BJ (cell line): ENCODE results near the gene QSER1. TPM values are rescaled to one million over a fixed set of nuclear protein-coding genes. Genes with fewer than 3 reads are reported as not detected.
"Not testable (repeated sequence)": the region's sequence is repeated elsewhere in the genome, so short reads cannot be mapped to it uniquely, and the experiment has no call there.

Experiments
- CTCF ChIA-PET: fragments of 350-600 bp; formaldehyde crosslinking; extraction: SDS; loops from one replicate; lab custom pipeline; 2021; ENCODE audit warnings: antibody characterized with exemption, inconsistent platforms; lab: Yijun Ruan, JAX
- POLR2A ChIA-PET: fragments of 300-600 bp; sonication (Branson Sonifier 250); formaldehyde crosslinking; extraction: SDS; loops from one replicate; lab custom pipeline; 2021; ENCODE audit warnings: antibody characterized with exemption; lab: Charles Lee
- DNase-seq: peaks from one replicate; pipeline ENCODE4 v3.0.0-alpha.2; 2011; ENCODE audit warnings: low read depth
- H3K27me3 ChIP-seq: 2 replicates; pipeline ENCODE4 v1.6.0; 2011; ENCODE audit warnings: low read length; ENCODE audit not compliant: control insufficient read depth, insufficient read depth
- H3K36me3 ChIP-seq: 2 replicates; pipeline ENCODE4 v1.5.1; 2011; ENCODE audit warnings: low read length; ENCODE audit not compliant: control insufficient read depth, insufficient read depth
- H3K4me3 ChIP-seq: 2 replicates; pipeline ENCODE4 v1.5.1; 2011; ENCODE audit warnings: low read depth, mild to moderate bottlenecking, control low read depth, low read length
- polyA plus RNA-seq: library from polyadenylated mRNA; depleted of rRNA; stranded (reverse); fragments of >200 nt; gene quantifications from 2 replicates; pipeline ENCODE4 v1.2.3, GENCODE V29; 2011
- TF ChIP-seq, protein P1 (sequence below): IDR thresholded peaks from 2 replicates; pipeline ENCODE4 v1.5.1; 2011; ENCODE audit warnings: low read depth, mild to moderate bottlenecking, control low read depth, inconsistent platforms, low read length, moderate library complexity; ENCODE audit not compliant: insufficient read depth

Gene QSER1
- polyA plus RNA-seq, 1 experiment: 3.9 TPM

DNA sequence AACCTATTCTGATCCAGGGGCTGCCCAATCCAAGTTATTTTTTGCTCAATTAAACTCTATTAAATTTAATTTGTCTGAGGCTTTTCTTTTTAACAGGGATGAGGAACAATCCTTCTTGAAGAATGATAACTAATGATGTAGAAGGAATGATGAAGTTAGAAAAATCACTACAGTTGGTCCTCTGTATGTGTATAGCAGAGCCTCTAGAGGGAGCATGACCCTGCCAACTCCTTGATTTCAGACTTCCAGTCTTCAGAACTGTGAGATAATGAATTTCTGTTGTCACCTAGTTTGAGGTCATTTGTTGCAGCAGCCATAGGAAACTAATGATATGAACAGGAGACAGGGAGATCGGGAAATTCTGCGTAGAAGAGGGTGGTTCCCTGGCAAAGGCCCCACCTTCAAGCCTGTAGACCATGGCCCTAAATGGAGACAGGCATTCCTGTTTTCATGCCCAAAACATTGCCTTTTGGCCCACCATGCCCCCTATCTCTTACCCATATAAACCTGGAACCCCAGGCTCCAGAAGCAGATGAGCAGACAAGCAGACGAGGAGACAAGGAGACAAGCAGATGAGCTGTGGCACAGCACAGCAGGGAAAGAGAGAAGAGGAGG lies 7.7 kb upstream of the QSER1 start:
- H3K36me3 ChIP-seq: no peaks in the 10 kb centered on the region
- DNase-seq: no peak
- ChIA-PET POLR2A (no interaction called here), CTCF (interaction anchor here (0.7 to 1.7 kb wide), 4 partner anchors 9 to 76 kb away, joined by 3 to 5 read pairs (median 4); no protein-coding TSS in a partner anchor)
- H3K4me3 ChIP-seq: no peak overlapping the region
- H3K27me3 ChIP-seq: no peaks in the 10 kb centered on the region; the same call in 1 of the 2 replicates
- TF ChIP-seq, protein P1, sequence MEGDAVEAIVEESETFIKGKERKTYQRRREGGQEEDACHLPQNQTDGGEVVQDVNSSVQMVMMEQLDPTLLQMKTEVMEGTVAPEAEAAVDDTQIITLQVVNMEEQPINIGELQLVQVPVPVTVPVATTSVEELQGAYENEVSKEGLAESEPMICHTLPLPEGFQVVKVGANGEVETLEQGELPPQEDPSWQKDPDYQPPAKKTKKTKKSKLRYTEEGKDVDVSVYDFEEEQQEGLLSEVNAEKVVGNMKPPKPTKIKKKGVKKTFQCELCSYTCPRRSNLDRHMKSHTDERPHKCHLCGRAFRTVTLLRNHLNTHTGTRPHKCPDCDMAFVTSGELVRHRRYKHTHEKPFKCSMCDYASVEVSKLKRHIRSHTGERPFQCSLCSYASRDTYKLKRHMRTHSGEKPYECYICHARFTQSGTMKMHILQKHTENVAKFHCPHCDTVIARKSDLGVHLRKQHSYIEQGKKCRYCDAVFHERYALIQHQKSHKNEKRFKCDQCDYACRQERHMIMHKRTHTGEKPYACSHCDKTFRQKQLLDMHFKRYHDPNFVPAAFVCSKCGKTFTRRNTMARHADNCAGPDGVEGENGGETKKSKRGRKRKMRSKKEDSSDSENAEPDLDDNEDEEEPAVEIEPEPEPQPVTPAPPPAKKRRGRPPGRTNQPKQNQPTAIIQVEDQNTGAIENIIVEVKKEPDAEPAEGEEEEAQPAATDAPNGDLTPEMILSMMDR: peak; percentile 61

DNA sequence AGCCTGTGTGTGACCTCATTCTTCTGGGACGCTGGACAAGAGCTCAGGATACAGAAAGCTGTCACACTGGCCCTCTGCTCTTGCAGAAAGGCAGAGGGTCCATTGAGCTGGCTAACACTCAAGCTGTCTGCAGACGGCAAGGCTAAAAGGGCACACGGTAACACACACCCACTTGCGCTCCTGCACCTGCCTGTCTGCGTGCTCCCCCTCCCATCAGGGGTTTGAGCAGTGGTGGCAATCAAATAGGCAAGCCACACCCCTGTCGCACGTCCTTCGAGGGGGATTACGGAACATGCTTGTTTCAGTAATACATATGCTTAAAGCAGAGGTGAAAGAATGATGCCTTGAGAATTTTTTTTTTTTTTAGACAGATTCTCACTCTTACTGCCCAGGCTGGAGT lies 7.1 kb upstream of the QSER1 start:
- no peak for DNase-seq
- ChIA-PET CTCF (interaction anchor here (0.7 to 1.7 kb wide), 5 partner anchors 9 to 76 kb away, joined by 3 to 5 read pairs (median 4); no protein-coding TSS in a partner anchor), POLR2A (no interaction called here)
- Histone ChIP-seq H3K4me3 (no peak overlapping the region), H3K27me3 (no peaks in the 10 kb centered on the region; the same call in 1 of the 2 replicates), H3K36me3 (no peaks in the 10 kb centered on the region)
- TF ChIP-seq, protein P1: no peak

DNA sequence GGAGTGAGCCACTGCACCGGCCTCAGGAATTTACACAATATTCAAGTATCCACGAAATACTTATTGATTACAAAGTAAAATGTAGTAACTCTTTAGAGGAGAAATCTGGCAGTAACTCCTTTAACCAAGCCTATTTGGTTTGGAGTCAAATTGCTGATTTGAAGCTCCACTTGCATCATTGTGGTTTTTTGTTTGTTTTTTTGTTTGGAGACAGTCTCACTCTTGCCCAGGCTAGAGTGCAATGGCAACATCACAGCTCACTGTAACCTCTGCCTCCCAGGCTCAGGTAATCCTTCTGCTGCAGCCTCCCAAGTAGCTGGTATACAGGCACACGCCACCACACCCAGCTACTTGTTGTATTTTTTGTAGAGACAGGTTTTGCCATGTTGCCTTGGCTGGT lies 6.4 kb upstream of the QSER1 start:
- no peaks in the 10 kb centered on the region; the same call in 1 of the 2 replicates for H3K27me3 ChIP-seq
- TF ChIP-seq, protein P1: no peak
- ChIA-PET POLR2A (no interaction called here), CTCF (interaction anchor here (1.0 to 1.7 kb wide), 3 partner anchors 10 to 77 kb away, joined by 3 to 5 read pairs (median 4); no protein-coding TSS in a partner anchor)
- H3K4me3 ChIP-seq: no peak overlapping the region
- no peak for DNase-seq
- no peaks in the 10 kb centered on the region for H3K36me3 ChIP-seq

DNA sequence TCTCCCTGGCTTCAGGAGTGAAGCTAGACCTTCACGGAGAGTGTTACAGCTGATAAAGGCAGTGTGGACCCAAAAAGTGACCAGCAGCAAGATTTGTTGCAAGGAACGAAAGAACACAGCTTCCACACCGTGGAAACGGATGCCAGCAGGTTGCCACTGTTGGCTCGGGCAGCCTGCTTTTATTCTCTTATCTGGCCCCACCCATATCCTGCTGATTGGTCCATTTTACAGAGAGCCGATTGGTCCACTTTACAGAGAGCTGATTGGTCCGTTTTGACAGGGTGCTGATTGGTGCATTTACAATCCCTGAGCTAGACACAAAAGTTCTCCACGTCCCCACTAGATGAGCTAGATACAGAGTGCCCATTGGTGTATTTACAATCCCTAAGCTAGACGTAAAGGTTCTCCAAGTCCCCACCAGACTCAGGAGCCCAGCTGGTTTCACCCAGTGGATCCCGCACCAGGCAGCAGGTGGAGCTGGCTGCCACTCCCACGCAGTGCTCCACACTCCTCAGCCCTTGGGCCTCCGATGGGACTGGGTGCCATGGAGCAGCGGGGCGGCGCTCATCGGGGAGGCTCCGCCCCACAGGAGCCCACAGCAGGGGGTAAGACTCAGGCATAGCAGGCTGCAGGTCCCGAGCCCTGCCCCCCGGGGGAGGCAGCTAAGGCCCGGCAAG lies 4.8 kb upstream of the QSER1 start:
- DNase-seq, H3K4me3 ChIP-seq, H3K27me3 ChIP-seq, POLR2A ChIA-PET, CTCF ChIA-PET, H3K36me3 ChIP-seq: not testable (repeated sequence)

DNA sequence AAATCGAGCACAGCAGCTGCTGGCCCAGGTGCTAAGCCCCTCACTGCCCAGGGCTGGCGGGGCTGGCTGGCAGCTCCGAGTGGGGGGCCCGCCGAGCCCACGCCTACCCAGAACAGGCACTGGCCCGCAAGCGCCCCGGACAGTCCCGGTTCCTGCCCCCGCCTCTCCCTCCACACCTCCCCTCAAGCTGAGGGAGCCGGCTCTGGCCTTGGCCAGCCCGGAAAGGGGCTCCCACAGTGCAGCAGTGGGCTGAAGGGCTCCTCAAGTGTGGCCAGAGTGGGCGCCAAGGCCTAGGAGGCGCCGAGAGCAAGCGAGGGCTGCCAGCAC lies 4.3 kb upstream of the QSER1 start:
- H3K36me3 ChIP-seq, CTCF ChIA-PET, H3K4me3 ChIP-seq, DNase-seq, POLR2A ChIA-PET, H3K27me3 ChIP-seq: not testable (repeated sequence)

DNA sequence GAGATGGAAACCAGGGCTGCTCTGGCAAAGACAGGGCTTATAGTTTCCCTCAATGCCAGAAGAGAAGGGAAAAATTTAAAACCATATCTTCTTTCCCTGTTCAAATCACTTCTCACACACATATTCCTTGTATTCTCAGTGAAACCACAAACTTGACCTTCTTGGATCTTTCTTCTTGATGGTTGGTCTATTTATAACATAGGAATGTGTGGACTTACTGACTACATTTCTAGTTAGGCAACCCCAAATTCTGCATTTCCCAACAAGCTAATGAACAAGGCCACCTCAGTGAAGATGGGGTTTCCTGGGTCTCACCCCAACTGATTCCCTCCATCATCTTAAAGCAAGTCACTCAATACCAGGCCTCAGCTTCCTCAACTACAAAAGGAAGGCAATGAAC lies 3.8 kb upstream of the QSER1 start:
- TF ChIP-seq, protein P1: no peak
- H3K4me3 ChIP-seq: no peak overlapping the region
- ChIA-PET CTCF (interaction anchor here (0.6 kb wide), 1 partner anchor 125 kb away, joined by 3 read pairs; no protein-coding TSS in a partner anchor), POLR2A (no interaction called here)
- DNase-seq: peak; percentile 31
- no peaks in the 10 kb centered on the region for H3K36me3 ChIP-seq
- H3K27me3 ChIP-seq: no peaks in the 10 kb centered on the region; the same call in 1 of the 2 replicates
